Amniotic epithelial cell (primary cell): ENCODE results near the gene CPXM1.
"Not testable (repeated sequence)": the region's sequence is repeated elsewhere in the genome, so short reads cannot be mapped to it uniquely, and the experiment has no call there.

Source experiments
- DNase-seq: peaks from one replicate; pipeline ENCODE4 v3.0.0-alpha.2; 2010; ENCODE audit warnings: low read depth

Gene CPXM1

DNA sequence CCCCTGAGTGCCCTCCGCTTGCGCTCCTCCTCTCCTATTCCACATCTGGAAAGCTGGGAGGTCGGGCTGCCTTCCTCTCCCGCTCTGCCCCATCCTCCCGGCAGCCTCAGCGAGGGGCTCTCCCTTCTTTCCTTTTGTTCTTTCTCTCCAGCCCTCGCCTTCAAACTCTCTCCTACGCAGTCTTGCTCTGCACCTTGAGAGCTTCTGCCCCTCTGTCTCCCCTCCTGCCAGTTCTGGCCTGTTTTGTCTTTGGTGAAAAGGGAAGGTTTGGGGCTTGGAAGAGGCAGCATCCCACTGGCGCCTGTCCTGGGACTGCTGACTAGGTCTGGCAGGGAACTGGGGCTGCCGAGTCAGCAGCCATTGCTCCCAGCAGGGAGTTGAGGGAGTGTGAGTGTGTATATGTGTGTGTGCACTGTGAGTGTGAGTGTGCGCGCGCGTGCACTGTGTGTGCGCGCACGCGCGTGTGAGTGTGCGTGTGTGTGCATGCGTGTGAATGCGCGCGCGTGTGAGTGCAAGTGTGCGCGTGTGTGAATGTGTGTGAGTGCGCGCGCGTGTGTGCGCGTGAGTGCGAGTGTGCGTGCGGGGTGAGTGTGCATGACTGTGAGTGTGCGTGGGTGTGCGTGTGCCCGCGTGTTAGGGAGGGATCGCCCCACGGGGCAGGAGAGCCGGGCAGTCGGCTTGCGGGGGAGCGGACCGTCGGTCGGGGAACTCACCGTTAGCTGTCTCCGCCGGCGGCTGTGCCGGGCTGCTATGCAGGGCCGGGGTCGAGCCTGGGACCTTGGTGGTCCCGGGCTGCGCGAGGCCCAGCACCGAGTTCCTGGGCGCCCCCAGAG, 523 bp downstream of the CPXM1 start:
- DNase-seq: no peak

DNA sequence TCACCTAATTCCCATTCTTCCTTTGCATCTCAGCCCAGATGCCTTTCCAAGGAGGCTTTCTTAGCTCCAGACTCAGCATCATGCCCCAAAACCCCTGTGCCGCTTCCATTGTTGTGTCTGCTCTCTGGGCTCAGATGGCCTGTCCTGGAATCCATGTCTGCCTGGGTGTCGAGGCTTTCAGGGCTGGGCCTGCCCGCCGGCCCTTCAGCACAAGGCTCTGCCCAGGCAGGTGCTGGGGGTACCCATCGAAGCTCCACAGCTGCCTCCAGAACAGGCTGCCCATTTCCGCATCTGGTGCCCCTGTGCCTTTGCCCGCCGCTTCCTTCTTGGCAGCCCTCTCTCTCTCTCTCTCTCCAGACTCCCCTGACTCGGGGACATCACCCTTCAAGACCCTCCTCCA, 1.2 kb downstream of the CPXM1 start:
- DNase-seq: no peak

DNA sequence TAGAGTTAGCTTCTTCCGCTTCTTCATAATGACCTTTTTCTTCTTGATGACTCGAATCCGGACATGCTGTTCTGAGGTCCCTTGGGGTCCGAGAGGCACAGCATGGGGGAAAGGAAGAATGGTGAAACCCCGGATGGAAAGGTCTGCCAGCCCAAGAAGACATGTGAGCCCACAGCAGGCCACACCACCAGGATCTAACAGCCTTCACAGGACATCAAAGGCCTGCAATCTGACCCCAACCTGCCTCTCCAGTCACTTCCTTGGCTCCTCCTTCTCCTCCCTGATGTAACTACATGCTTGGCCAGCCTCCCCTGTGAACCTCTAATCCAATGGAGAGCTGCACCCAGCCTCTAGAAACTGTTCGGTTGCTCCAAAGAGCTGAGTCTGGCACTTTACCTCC, 1.6 kb downstream of the CPXM1 start:
- no peak for DNase-seq

DNA sequence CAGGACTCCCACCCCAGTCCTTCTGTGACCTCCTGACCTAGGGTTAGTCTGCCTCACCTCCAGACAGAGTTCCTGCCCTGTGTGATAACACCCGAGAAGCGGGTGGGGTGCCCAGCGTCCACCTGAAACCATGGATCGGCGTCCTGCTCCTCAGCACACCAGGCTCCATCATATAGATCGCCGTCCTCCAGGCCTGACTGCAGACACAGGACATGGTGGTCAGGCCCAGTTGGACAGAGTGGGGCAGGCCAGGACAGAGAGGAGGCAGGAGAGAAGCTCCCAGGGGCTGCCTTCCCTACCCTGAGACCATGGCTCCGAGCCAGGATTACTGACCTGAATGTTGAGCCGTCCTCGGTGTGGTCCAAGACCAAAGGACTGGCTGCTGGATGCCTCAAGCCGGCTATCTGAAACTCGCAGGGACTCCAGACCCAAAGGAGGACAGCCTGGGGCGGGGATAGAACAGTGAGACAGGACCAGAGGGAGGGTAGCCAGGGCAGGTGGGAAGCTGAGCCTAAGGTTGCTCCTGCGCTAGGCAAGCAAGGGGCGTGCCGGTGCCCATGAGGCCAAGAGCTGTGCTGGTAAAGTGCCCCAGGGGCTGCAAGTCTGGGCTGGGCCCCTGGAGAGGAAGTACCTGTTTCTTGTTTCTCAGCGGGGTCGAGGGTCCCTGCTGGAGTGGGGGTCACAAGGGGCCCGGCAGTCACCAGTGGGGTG, 2.2 kb downstream of the CPXM1 start:
- no peak for DNase-seq

DNA sequence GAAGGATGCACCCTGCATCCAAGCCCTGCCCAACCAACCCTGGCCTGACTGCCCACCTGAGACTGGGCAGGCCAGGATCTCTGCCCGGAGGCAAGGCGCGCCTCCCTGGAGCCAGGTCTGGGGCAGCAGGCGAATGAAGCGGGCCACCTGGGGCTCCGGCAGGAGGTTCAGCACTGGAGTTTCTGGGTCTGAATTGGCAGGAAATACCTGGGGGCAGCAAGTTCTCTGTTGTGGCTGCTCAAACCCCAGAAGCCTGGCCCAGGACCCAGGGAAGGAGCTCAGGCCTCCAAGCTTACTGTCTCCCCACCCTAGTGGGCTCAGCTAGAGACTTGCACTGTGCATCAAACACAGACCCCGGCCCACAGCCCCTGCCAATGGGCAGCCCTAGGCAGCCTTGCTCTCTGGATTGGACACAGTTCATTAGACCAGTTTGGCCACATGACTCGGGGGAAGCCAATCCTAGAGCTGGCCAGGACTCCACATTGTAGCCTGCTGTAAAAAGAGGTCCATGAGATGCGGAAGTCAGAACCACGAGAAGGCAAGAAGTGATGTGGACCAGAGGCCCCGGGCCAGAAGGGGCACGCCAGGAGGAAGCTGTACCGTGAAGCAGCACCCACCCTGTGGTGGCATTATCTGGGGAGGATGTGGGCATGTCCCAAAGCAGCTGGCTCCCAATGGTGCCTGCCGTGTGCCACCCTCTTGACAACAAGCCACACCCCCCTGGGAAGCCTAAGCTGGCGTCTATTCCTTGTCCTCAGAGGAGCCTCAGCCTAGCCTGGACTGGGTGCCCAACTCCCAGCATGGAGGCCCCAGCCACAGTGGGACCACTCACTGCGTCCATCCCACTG, 3.1 kb downstream of the CPXM1 start:
- no peak for DNase-seq

DNA sequence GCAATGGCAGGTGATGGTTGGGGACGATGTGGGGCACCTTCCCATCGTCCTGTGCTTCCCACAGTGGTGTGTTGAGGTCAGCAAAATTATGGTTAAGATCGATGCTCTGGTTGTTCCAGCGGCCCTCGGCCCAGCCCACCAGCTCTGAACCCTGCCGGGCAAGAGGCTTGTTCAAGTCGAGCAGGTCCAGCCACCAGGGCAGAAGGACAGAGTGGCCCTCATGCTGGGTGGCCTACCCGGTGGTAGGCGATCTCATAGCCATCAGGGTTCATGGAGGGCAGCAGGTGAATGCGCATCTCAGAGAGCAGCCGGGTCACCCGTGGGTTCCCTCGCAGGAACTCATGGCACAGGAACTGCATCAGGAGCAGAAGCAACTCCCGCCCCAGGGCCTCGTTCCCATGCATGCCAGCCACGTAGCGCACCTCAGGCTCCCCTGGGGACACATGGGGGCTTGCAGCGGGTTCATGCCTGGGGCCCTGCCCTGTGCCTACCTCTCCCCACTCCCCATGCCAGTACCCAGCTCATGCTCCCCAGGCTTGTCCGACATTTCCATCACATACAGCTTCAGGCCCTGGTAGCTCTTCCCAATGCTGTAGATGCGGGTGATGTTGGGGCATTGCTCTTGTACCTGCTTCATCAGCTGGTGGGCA, 4.3 kb downstream of the CPXM1 start:
- no peak for DNase-seq

DNA sequence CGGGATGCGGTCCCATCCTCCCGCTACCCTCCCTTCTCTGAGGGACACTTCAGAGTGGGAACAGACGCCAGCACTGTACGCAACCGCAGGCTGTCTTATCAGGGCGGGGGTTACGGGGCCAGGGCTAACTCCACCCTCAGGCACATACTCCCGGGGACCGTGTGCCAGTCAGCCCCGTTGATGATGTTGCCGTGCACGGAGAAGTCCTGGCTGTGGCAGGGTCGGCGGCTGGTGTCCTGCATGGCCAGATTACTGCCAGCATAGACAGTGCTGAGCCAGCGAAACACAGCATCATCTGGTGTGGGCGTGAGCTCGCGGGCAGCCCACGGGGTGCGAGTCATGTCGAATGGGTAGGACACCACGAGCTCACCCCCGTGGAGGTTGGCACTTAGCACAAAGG, 5.0 kb downstream of the CPXM1 start:
- DNase-seq: no peak

DNA sequence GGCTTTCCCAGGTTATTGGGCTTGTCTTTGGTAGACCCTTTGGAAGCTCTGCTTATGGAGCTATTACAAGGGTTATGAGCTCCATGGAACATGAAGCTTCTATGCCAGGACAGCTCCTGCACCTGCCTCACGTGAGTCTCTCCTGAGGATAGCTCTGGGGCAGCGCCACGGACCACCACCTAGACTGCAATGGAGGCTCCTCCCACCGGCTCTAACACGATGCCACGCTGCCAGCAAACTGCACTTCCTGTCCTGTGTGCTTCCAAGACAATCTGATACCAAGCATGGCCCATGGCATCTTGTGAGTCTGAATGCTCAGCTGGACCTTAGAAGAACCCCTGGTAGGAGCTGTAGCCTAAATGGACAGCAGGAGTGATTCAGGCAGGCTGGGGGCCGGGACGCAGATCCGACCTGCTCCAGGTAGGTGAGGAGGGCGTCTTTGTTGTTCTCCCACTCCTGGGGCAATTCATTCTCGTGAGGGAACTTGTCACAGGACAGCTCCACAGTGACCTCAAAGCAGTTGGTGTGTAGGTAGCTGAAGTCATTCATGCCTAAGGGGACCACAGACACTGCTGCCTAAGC, 5.5 kb downstream of the CPXM1 start:
- DNase-seq: no peak

DNA sequence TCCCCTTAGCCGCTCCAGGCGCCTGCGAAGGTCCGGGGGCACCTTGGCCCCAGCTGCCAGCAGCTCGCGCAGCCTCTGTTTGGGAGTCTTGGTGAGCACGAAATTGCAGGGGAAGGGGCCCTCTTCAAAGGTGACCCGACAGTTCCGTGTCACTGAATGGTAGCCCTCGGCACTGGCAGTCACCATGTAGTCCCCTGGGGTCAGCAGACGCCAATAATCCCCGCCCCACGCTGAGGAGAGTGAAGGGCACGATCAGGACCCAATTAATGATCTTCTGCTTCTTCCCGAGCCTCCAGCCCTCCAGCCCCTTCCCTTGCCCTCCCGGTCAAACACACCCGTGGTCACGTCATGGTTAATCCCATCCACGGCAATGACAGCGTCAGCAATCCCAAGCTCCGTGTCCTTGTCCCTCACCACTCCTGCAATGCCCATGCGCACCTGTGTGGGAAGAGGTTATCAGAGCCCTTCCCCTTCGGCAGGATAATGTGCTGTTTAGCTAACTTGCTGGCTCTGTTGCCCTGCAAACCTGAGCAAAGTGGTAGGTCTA, 6.2 kb downstream of the CPXM1 start:
- no peak for DNase-seq

DNA sequence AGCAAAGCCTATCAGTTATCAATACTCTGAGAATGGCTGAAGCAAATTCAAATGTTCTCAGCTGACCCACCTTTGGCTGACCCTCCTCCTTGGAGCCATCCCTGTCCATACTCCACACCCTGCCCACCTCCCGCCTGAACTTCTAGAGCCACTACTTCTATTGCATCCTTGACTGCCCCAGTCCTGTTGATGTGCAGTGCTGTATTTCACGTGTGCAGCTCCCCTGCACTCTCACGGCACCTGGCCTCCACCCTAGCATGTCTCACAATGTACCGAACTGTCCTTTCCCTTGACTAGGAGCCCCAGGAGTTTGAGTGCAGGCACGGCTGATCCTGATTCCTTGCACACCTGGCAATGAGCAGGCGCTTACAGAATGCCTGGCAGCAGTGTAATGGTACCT, 7.0 kb downstream of the CPXM1 start:
- DNase-seq: no peak

DNA sequence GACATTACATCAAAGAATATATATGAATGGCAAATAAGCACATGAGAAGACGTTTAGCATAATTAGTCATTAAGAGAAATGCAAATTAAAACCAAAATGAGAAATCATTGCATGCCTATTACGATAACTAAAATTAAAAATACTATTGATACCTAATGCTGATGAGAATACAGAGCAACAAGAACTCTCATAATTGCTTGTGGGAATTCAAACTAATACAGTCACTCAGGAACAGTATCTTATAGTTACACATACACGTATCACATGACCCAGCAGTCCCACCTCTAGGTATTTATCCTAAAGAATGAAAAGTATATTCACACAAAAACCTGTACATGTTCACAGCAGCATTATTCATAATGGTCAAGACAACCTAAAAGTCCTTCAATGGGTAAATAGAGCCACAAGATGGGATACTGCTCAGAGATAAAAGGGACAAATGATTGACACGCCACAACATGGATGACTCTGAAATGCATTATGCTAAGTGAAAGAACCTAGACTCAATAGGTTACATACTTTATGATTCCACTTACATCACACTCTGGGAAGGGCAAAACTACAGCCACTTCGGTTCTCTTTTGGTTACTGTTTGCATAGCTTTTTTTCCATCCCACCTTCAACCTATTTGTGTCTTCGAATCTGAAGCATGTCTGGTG, 16.4 kb downstream of the CPXM1 start:
- no peak for DNase-seq

DNA sequence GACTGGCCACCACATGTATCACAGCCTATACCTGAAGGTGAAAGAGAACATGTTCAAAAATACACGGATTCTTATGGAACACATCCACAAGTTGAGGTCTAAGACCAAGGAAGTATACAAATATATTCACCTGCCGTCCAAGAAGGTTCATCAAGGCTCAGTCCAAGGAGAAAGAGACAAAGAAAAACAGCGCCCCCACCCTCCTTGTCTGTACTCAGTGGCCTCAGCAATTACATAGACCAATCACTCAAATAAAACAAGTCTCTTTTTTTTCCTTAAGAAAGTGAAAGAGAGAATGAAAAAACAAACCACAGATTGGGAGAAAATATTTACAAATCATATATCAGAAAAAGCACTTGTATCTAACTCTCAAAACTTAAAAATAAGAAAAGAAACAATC, 19.5 kb downstream of the CPXM1 start:
- DNase-seq: no peak

DNA sequence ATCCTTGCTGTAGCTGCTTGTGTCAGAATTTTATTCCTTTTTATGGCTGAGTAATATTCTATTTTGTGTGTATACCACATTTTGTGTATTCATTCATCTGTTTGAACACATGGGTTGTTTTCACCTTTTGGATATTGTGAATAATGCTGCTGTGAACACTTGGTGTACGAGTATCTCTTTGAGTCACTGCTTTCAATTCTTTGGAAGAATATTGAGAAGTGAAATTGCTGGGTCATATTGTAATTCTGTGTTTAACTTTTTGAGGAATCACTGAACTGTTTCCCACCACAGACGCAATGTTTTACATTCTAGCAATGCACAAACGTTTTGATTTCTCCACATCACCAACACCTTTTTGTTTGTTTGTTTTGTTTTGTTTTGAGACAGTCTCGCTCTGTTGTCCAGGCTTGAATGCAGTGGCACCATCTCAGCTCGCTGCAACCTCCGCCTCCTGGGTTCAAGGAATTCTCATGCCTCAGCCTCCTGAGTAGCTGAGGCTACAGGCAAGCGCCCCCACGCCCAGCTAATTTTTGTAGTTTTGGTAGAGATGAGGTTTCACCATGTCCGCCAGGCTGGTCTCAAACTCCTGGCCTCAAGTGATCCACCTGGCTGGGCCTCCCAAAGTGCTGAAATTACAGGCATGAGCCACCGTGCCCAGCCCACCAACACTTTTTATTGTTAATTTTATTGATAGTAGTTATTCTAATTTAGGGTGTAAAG, 21.7 kb downstream of the CPXM1 start:
- no peak for DNase-seq

DNA sequence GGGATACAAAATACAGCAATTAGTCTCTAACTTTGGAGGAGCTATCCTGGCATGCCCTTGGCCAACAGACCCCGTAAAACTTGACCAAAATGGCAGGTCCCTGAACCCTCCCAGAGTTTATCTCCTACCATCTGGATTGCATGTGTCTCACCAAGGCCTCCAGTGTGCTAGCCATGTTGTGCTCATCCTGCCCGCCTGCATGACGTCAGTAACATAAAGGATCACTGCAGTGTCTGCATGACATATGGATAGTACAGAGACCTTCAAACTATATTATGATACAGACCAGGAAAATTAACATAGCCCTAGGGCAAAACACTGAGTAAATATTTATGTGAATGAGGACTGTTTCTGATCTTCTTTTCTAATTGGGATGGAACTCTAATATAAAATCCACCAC, 25.3 kb downstream of the CPXM1 start:
- DNase-seq: no peak

DNA sequence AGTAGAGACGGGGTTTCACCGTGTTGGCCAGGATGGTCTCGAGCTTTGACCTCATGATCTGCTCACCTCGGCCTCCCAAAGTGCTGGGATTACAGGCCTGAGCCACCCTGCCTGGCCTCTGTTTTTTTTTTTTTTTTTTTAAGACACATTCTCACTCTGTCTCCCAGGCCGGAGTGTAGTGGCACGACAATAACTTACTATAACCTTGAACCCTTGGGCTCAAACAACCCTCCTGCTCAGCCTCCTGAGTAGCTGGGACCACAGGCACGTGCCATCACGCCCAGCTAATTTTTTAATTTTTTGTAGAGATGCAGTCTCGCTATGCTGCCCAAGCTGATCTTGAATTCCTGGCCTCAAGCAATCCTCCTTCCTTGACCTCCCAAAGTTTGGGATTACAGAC, 26.6 kb downstream of the CPXM1 start:
- DNase-seq: no peak

DNA sequence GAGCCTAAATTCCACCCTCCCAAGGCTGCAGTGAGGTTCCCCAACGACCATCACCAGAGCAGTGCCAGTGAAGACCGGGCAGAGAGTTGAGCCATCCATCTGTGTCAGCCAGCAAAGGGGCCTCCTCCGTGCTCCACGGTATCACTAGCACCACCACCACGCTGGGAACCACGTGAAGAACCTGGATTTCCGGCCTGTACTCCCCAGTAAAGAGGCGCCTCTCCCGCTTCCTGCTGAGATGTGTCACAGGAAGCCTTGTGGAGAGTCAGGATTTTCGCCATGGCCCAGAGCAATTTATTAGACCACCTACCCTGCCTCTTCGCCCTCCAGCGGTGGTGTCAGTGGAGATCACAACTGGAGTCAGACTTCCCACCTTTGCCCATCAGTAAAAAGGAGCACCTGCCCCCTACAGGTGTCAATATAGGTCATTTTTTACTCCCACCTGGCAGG, 28.8 kb downstream of the CPXM1 start:
- DNase-seq: peak; percentile 5

DNA sequence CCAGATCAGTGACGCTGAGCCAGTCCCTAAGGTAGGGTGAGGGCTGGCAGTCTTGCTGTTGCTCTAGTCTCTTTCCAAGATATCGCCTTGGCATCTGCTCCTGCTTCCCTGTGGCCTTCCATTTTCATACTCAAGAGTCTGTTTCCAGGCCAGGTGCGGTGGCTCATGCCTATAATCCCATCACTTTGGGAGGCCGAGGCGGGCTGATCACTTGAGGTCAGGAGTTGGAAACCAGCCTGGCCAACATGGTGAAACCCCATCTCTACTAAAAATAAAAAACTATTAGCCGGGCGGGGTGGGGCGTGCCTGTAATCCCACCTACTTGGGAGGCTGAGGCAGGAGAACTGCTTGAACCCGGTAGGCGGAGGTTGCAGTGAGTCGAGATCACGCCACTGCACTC, 30.3 kb downstream of the CPXM1 start:
- not testable (repeated sequence) for DNase-seq

DNA sequence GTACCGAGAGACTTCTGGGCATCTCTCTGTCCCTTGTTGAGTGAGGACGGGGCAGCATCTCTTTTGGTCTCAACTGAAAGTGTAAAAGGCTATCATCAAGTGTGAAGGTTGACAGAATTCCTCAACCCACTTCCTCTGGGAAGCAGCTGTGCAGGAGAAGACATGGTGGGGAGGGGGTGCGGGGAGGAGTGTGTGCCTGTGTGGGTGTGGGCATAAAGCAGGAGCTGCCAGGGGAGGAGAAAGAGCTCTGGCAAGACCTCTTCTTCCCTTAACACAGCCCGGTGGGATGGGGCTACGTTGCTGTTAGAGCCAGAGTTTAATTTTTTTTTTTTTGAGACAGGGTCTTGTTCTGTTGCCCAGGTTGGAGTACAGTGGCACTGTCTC, 31.8 kb downstream of the CPXM1 start:
- no peak for DNase-seq

DNA sequence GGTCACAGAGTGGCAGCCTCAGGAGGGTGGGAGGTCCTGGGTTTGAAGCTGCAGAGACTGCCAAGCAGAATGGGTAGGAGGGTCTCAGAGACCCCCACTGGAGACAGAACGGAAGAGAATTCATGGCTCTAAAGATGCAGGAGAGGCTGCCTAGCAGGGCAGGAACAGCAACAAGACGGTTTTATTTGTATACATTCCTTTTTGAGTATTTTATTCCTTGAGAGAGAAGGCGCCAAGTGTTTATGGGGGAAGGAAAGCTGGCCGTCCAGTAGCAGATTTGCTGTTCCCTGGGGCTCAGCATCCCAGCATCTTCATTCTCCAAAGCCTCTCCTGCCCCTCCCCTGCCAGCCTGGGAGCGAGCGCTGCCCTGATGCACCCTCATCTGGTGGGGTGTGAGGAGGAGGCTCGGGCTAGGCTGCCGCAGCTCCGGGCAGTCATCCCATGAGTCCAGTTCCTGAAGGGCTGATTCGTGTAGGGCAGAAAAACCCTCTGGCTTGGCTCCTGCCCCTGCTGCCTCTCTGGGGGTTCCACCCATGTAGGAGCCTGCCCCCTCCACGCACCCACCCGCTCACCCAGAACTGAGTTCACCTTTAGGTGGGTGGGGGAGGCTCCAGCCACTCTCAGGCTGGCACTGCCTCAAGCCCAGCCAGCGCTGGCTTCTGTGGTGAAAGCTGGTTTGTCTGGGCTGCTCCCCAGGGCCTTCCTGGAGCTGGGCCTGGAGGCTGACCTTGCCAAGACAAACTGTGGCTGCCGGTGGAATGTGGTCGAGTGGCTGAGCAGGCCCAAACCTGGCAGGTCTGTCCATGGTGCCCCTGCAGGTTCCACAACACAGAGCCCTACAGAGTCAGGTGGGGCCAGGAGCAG, 32.4 kb downstream of the CPXM1 start:
- no peak for DNase-seq
